Fibroblast of the conjunctiva (primary cell): ENCODE results near the gene RELA.
"Not testable (repeated sequence)": the region's sequence is repeated elsewhere in the genome, so short reads cannot be mapped to it uniquely, and the experiment has no call there.

ENCODE experiments used
- DNase-seq: peaks from one replicate; pipeline ENCODE4 v3.0.0-alpha.2; 2010; ENCODE audit warnings: low read depth

The RELA gene

DNA sequence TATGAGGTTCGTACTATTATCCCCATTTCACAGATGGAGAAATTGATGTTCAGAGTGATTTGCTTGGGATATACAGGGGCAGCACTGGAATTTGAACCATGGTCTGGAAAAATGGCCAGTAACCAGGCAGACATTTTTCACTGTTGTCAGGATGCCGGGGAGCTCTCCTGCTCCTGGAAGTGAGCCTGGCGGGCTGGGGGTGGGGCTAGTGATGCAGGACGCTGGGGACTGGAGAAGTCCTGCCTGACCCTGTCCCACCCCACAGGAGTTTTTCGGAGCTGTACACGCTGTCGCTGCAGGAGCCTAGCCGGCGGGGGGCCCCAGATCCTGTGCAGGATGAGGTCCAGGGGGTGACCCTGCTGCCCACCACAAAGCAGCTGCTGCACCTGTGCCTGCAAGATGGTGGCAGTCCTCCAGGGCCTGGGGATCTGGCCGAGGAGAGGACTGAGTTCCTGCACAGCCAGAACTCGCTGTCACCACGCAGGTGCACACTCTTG, 13.7 kb downstream of the RELA start:
- no peak for DNase-seq

DNA sequence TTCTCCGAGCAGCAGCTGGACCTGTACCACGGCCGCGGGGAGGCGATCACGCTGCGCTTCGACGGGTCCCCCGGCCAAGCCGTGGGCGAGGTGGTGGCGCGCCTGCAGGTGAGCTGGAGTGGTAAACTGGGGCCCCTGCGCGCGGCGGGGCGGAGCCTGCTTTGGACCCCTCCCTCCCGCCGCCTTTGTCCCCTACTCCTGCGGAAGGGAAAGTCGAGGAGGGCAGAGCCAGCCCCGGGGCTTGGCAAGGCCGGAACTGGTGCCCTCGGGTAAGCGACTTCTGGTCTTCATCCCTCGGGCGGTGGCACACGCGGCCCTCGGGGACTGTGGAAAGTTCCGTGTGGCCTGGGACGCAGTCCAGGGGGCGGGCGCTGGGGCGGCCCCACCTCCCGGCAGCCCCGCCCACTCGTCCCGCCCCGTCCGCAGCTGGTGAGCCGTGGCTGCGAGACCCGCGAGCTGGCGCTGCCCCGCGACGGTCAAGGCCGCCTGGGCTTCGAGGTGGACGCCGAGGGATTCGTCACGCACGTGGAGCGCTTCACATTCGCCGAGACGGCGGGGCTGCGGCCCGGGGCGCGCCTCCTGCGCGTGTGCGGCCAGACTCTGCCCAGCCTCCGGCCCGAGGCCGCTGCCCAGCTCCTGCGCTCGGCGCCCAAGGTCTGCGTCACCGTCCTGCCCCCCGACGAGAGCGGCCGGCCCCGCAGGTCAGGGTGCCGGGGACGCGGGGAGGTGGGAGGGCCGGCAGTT, 15.6 kb downstream of the RELA start:
- DNase-seq: no peak

DNA sequence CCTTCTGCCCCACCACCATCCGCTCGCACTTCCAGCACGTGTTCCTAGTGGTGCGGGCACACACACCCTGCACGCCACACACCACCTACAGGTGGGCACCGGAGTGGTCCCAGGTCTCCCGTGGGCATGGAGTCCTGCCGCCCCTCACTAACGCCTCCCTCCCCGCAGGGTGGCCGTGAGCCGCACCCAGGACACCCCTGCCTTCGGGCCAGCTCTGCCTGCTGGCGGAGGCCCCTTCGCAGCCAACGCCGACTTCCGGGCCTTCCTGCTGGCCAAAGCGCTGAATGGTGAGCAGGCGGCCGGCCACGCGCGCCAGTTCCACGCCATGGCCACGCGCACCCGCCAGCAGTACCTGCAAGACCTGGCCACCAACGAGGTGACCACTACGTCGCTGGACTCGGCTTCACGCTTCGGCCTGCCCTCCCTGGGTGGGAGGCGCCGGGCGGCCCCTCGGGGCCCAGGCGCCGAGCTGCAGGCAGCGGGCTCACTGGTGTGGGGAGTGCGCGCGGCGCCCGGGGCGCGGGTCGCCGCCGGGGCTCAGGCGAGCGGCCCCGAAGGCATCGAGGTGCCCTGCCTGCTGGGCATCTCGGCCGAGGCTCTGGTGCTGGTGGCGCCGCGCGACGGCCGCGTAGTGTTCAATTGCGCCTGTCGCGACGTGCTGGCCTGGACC, 16.3 kb downstream of the RELA start:
- no peak for DNase-seq

DNA sequence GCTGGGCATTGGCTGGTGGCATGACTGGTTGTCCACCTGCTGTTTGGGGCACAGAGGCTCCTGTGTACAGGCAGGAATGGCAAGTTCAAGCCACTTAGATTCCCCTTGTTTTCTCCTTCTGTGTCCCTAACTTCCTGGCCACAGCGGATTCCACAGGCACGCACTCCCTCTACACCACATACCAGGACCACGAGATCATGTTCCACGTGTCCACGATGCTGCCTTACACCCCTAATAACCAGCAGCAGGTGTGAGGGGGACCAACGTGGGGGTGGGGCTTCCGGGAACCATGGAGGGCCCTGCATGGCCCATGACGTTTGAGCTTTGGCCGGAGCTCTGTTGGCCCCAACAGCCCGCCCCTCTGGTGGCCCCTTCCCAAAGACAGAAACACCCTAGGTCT, 17.0 kb downstream of the RELA start:
- DNase-seq: no peak

DNA sequence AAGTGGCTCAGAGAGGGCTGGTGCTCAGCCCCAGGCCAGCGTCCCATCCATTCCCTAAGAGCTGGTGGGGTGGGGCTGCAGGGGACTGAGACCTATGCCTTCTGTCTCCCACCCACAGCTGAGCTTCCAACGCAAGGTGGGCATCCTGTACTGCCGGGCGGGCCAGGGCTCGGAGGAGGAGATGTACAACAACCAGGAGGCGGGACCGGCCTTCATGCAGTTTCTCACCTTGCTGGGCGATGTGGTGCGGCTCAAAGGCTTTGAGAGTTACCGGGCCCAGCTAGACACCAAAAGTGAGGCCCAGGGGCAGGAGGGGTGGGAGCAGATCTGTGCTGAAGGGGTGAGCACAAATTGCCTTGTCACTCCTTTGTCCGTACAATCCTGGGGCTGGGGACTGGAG, 17.9 kb downstream of the RELA start:
- DNase-seq: no peak

DNA sequence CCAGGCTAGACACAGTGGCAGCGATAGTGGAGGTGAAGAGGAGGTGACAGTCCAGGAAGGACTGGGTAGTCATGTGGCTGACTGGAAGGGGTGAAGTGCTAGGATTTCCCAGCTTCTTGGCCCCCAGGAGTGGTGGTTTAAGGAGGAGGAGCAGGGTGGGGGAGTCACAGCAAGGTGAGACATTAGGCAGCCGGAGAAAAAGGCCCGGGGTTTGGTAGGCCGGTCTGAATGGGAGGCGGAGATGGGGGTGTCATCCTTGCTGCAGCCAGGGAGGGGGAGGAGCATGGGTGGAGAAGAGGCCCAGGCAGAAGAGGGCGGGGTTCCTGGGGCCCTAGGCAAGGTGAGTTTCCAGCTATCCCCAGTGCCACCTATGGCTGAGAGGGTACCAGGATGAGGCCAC, 18.7 kb downstream of the RELA start:
- no peak for DNase-seq

DNA sequence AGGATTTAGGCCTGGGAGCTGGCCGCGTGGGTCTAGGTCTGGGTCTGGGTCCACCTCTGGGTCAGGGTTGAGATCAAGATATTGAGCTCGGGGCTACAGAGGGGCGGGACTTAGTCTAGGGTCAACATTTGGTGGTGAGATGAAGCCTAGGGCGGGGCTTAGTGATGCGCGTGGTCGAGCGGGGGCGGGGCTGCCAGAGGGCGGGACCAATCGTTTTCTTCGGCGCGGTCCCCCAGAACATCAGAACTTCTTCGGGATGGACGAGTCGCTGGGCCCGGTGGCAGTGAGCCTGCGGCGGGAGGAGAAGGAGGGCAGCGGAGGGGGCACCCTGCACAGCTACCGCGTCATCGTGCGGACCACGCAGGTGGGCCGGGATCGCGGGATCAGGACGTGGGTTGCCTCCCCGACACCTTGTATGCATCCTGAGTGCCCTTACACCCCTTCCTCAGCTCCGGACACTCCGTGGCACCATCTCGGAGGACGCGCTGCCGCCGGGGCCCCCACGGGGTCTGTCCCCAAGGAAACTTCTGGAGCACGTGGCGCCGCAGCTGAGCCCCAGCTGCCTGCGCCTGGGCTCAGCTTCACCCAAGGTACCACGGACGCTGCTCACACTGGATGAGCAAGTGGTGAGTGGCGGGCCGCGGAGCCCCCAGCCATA, 20.6 kb downstream of the RELA start:
- no peak for DNase-seq

DNA sequence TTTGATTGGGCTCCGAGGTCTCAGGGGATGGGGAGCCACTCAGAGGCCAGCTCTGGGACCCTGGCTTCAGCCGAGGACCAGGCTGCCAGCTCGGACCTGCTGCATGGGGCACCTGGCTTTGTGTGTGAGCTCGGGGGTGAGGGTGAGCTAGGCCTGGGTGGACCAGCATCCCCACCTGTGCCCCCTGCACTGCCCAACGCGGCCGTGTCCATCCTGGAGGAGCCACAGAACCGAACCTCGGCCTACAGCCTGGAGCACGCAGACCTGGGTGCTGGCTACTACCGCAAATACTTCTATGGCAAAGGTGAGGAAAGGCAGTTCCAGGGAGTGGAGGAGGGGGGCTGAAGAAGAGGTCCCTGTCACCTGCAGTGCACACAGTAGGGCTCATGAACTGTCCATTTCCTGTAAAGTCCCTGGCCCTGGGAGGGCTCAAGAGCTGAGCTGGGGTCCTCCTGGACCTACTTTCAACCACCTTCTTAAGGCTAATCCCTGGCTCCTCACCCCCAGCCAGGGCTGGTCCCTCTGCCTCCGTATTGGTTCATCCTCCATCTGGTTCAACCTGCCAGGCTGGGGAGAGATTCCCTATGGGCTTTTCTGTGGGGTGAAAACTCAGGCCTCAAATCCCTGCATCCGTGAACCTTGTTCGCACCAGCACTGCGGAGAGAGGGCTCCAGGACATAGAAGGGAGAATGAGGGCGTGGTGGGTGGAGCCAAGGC, 21.3 kb downstream of the RELA start:
- DNase-seq: no peak

DNA sequence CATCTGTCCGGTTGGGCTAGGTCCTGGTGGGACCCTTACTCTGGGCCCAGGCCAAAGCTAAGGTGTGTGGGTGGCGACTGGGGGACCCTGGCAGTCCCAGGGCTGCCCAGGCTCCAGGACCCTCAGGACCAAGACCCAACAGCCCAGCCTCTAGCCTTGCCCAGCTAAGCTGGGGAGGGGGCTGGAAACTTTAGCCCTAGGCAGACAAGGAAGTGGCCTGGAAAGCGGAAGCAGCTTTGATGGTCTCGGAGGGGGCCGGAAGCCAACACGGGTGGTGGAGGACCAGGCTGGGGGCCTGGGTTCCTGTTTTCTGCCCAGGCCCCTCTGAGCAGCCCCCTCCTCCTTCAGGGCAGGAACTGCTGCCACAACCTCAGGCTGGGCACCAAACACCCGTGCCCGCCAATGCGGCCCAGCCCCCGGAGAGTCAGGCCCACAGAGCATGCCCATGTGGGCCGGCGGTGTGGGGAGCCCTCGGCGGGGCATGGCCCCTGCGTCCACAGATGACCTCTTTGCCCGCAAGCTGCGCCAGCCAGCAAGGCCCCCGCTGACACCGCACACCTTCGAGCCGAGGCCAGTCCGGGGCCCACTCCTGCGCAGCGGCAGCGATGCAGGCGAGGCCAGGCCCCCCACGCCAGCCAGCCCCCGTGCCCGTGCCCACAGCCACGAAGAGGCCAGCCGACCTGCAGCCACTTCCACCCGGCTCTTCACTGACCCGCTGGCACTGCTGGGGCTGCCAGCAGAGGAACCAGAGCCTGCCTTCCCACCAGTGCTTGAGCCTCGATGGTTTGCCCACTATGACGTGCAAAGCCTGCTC, 22.0 kb downstream of the RELA start:
- no peak for DNase-seq

DNA sequence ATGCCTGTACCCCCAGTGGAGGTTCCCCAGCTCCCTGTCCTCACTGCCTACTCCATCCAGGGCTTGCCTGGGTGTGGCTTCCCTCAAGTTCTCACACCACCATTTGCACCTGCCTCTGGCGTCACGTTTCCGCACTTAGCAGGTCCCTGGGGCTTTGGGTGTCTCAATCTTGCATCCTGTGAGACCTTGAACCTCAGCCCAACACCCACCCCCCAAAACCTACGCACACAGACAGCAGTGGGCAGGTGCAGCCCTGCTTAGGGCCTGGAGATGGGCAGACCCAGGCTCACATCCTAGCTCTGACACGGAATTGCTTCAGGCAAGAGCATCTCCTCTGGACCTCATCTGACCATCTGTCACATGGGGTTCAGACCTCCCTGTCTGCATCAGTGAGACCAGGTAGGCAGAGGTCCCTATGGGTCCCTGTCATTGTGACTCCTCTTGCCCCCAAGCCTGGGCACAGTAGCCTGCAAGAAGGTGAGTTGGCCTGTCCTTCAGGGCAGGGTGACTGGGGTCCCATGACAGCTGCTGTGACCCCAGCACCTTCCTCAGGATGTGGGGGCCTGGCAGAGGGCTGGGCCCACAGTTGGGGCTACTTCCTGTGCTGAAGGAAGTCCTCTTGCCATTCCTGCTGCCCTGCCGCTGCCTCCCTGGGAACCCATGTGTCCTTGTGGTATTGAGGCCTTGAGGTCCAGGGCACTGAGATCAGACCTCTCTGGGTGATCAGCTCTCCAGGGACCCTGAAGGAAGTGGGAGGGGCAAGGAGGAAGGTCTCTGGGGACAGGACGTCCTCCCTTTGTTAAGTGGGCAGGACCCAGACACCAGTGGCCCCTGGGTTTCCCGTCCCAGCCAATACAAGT, 22.9 kb downstream of the RELA start:
- DNase-seq: no peak

DNA sequence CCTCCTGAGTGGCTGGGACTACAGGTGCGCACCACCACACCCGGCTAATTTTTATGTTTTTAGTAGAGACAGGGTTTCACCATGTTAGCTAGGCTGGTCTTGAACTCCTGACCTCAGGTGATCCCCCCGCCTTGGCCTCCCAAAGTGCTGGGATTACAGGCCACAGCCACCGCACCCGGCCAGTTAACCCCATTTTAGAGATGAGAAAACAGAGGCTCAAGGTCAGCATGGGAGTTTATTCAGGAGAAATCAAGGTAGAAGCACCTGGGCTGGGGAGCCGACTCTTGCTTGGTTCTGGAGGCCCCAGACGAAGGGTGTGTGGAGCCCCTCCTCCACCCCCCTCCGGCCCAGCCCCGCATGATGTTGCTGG, 23.5 kb downstream of the RELA start:
- DNase-seq: not testable (repeated sequence)

DNA sequence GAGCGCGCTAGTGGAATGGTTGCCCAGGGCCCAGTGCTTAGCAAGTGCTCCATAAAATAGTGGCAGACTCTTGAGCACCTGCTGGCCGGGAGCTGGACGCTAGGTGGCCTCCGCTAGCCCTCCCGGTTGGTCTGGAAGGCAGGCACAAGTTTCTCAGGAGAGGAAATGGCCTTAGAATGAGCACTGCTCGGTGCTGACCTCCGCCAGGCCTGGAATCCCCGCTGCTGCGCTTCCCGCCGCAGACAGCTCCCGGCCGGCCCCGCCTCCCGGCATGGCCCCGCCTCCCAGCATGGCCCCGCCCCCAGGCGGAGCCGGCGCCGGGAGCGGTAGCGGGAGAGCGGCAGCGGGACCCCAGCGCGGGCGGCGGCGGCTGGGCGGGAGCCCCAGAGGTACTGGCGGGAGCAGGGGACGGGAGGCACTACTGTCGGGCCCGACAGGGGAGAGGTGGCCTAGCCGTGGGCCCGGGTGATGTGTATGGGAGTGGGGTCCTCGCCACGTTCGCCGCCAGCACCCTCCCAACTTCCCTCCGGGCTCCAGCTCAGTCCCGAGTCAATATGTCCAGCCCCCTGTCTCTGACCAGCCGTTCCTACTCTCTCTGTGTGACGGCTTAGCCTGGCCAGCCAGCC, 24.8 kb downstream of the RELA start, which contains the start of gene SIPA1:
Gene SIPA1 (plus strand): TSS at position 308 of the 626 bp plus-strand sequence. CDS start 2,821 bp downstream, outside the sequence.
- peak; percentile 66 for DNase-seq

DNA sequence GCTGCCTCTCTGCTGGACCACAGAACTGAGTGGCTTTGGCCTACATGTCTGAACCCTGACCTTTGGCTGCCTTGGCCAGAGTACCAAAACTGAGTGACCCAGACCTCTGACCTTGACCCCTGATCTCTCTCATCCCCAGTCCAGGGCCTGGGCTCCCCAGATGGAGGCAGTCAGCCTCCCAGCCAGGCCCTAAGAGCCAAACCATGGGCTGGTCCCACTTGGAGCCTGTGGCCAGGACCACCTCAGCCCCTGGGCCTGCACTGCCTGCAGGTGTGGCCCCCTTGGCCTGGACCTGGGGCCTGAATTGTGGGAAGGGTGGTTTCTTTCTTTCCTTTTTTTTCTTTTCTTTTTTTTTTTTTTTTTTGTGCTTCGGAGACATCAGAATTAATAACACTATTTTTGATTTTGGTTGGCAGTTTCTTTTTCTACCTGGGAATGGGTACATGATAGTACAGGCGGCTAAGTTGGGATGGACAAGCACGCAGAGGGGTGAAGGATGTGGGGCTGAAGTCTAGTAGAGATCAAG, 25.6 kb downstream of the RELA start:
- DNase-seq: no peak

DNA sequence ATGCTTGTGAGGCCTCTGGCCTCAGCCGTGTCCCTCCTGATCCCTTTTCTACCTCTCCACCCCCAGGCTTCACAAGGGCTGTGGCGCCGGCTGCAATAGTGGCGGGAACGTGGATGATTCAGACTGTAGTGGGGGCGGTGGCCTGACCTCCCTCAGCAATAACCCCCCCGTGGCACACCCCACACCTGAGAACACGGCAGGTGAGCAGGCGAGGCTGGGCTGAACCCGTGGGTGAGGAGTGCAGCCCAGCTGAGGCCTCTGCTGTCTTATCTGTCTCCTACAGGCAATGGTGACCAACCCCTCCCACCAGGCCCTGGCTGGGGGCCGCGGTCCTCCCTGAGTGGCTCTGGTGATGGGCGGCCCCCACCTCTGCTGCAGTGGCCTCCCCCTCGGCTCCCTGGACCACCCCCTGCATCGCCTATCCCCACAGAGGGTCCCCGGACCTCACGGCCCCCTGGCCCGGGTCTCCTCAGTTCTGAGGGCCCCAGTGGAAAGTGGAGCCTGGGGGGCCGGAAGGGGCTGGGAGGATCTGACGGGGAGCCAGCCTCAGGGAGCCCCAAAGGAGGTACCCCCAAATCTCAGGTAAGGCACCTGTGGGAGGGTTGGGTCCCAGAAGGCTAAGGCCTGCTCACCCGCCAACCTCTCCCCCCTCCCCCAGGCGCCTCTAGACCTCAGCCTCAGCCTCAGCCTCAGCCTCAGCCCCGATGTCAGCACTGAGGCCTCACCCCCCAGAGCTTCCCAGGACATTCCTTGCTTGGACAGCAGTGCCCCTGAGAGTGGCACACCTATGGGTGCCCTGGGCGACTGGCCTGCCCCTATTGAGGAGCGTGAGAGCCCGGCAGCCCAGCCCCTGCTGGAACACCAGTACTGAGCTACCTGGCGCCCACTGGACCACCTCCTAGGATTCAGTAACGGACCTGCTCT, 26.3 kb downstream of the RELA start:
- DNase-seq: no peak

DNA sequence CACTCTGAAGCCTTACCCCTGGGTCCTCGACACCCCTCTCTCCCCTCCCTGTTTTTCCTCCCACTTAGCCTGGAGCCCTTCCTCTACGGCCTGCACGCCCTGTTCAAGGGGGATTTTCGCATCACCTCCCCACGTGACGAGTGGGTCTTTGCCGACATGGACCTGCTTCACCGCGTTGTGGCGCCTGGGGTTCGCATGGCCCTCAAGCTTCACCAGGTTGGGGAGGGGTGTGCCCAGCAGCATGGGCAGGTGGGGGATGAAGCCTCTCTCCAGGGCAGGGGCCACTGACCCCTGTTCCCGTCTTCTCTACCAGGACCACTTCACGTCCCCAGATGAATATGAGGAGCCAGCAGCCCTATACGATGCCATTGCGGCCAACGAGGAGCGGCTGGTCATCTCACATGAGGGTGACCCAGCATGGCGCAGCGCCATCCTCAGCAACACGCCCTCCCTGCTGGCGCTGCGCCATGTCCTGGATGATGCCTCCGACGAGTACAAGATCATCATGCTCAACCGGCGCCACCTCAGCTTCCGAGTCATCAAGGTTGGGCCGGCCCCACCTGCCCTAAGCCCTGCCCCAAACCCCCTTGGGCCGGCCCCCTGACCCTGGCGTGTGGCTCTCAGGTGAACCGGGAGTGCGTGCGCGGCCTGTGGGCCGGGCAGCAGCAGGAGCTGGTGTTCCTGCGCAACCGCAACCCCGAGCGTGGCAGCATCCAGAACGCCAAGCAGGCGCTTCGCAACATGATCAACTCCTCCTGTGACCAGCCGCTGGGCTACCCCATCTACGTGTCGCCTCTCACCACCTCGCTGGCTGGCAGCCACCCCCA, 27.6 kb downstream of the RELA start:
- DNase-seq: no peak

DNA sequence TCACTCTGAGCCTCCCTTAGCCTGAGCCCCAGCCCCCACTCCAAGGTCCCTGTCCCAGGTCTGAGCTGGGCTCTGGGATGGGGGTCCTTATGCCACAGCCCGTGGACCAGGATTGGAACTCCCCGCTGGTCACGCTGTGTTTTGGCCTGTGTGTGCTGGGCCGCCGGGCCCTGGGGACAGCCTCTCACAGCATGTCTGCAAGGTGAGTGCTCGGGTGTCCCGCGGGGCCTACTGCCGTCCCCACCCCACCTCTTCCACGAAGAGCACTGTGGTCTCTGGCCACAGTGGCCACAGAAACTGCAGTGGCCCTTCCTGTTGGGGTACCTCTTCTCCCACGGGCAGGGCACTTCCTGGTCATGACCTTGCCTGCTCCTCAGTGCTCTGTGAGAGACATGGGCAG, 28.3 kb downstream of the RELA start:
- DNase-seq: no peak

DNA sequence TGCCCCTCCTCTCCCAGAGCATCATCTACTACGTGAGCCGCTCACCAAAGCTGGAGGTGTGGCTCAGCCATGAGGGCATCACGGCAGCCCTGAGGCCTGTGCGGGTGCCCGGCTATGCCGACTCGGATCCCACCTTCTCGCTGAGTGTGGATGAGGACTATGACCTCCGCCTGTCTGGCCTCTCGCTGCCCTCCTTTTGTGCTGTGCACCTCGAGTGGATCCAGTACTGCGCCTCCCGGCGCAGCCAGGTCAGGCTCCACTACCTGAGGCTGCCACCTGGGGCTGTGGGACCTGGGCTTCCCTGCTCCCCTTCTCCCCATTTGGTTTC, 28.6 kb downstream of the RELA start:
- no peak for DNase-seq
